ENCODE data around the gene MICAL2.

Gene MICAL2

DNA sequence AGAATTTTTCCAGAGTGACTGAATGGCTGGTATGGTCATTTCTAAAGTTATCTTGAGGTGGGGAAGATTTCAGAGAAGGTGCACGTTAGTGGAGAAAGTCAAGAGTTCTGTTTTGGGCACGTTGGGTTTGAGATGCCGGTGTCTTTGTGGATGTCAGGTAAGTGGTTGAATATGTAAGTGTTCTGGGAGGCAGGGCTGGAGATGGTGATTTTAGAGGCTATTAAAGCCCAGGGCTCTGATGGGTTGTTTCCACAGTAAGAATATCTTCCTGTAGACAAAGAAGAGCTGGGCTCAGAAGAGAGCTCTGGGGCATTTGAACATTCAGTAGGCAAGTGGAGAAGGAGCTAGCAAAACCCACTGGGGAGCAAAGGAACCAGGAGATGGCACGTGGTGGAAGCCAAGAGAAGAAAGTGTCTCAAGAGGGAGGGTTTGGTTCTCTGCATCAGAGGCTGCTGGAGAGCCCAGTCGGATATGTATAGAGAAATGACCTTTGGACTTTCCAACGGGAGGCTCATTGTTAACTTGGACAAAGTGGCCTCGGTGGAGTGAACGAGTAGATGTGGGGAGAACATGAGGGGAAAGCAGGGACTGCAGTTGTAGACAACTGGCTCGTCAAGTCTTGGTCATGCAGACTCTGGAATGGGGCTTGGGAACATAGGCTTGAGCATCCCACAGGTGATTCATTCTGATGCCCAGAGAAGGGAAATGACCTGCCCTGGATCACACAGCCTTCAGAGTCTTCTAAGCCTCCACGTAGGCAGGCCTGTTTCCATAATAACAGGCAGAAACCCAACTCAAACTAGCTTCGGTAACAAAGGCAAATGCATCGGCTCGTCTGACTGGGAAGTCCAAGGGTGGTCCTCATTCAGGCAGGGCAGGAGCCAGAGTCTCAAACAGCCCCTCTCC lies 168.6 kb downstream of the MICAL2 start:
- no peak overlapping the region for H3K4me3 ChIP-seq (ENCODE audit: low read depth, low read length)
- TF ChIP-seq, protein P1, sequence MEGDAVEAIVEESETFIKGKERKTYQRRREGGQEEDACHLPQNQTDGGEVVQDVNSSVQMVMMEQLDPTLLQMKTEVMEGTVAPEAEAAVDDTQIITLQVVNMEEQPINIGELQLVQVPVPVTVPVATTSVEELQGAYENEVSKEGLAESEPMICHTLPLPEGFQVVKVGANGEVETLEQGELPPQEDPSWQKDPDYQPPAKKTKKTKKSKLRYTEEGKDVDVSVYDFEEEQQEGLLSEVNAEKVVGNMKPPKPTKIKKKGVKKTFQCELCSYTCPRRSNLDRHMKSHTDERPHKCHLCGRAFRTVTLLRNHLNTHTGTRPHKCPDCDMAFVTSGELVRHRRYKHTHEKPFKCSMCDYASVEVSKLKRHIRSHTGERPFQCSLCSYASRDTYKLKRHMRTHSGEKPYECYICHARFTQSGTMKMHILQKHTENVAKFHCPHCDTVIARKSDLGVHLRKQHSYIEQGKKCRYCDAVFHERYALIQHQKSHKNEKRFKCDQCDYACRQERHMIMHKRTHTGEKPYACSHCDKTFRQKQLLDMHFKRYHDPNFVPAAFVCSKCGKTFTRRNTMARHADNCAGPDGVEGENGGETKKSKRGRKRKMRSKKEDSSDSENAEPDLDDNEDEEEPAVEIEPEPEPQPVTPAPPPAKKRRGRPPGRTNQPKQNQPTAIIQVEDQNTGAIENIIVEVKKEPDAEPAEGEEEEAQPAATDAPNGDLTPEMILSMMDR (IDR thresholded peaks at IDR 0.05; ENCODE audit: borderline replicate concordance, insufficient read depth, low read depth, low read length) = no peak

DNA sequence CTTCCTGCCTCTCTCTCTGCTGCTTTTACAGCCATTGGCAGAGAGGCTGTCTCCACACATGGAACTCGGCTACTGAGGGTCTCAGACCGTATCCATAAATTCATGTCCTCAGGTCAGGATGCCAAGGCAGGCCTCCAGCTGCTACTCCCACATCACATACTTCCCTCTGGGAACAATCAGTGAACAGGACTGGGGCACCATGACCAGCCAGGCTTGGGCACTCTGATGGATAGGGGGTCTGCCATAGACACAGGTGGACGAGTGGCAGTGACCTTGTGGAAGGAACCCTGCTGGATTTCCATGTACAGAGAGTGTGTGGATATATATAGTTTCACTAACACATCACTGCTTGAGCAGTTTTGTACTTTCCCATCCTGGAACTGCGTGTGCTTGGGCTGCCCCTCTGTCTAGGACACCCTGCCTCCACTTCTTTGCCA lies 169.3 kb downstream of the MICAL2 start:
- no peak overlapping the region for H3K4me3 ChIP-seq (ENCODE audit: low read depth, low read length)
- TF ChIP-seq, protein P1 (IDR thresholded peaks at IDR 0.05; ENCODE audit: borderline replicate concordance, insufficient read depth, low read depth, low read length) = no peak

DNA sequence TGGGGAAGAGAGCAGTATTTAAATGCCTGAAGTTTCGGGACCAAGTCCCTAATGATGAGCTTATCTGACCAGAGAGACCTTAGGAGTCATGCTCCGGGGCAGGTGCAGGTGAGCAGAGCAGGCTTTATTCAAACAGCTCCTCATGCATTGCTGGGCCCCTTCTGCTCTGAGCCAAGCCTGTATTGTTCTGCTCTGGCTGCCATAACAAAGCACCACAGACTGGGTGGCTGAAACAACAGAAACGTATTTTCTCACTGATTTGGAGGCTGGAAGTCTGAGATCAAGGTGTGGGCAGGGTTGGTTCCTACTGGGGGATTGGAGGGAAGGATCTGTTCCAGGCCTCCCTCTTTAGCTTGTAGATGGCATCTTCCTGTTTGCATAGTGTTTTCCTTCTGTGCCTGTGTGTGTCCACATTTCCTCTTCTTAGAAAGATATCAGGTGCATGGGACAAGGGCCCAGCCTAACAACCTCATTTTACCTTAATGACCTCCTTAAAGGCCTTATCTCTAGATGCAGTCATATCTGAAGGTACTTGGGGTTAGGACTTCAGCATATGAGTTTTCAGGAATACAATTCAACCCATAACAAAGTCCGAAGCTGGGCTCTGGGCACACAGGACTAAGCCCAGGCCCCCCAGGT lies 169.9 kb downstream of the MICAL2 start:
- TF ChIP-seq, protein P1 (IDR thresholded peaks at IDR 0.05; ENCODE audit: borderline replicate concordance, insufficient read depth, low read depth, low read length) = no peak
- H3K4me3 ChIP-seq (ENCODE audit: low read depth, low read length) = no peak overlapping the region

DNA sequence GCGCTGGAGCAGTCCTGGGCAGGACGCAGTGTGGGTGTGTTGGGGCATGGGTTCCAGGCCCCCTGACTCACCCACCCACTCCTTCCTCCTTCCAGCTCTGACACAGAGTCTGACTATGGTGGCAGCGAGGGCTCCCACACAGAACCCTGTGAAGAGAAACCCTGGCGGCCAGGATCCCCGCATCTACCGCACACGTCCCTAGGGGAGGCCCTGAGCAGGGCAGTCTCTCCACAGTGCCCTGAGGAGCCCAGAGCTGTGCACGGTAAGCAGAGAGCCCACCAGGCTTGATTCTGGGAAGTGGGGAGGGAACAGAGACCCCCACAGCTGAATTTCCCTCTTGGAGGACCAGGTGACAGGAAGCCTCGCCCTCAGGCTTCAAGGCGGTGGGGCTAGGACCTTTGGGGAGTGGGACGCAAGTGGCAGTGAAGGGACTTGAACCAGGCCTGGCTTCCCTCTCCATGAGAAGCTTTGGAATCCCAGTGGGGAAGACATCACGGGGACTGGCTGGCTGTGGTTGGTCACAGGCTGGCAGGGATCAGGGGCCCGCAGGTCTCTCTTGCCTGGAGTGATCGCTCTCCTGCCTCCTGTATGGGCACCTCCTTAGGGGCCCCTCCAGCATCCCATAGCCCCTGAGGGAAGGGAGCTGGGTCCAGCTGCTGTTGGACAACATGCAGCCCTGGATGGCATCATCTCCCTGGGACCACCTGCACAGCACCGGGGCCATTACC lies 170.6 kb downstream of the MICAL2 start:
- no peak overlapping the region for H3K4me3 ChIP-seq (ENCODE audit: low read depth, low read length)
- TF ChIP-seq, protein P1 (IDR thresholded peaks at IDR 0.05; ENCODE audit: borderline replicate concordance, insufficient read depth, low read depth, low read length) = no peak

DNA sequence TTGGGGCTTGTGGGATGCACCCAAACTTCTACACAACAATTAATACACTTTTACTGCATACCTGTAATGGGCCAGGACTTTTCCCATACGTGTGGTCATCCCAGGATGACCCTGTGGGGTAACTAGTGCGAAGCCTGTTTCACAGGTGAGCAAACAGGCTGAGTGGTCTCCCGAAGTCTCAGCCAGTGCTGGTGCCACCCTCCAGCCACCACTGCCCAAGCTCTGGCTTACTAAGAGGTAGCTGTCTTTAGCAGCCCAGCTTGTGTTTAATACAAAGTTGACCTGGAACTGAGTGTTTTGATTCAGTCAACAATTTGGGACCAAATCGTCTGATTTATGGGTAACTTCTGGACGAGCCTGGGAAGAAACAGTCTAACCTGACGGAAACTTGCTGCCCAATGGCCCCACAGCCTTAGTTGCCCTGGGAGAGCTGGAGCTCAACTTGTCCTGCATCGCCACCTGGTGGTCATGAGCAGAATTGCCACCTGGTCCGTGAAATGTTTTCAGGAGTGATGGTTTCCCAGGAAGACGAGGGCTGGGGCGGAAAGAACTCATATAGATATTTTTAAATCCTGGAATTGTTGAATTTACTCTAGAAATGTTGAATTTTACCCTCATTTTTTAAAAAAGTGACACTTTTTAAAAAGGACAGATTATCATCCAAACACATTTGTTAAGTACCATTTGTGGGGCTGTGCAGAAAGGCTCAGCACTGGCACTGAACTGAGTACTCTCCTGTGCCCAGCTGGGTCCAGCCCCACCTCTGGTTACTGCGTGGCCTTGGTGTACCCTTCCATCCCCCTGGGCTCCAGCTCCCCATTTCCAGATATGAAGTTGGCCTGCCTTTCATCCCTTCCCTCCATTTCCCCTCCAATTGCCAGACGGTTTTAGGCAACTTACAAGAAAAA lies 171.4 kb downstream of the MICAL2 start:
- TF ChIP-seq, protein P1 (IDR thresholded peaks at IDR 0.05; ENCODE audit: borderline replicate concordance, insufficient read depth, low read depth, low read length) = peak; percentile 85
- no peak overlapping the region for H3K4me3 ChIP-seq (ENCODE audit: low read depth, low read length)

DNA sequence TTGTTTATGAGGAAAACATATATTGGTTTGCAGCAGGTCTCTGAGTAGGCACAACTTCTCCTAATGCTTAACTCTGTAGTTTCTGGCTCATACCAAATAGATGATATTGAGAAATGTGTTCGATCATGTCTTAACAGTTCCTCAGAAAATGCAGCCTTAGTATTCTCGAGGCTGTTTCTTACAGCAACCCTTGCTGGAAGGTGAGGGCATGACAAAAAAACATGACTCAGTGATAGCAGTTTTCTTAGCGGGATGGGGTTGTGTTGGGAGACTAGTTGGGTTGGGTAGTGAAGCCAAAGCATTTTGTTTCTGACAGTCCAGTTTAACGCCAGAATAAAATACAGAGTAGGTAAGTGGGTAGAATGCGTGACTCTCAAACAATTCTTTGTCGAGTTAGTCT lies 172.3 kb downstream of the MICAL2 start:
- no peak overlapping the region for H3K4me3 ChIP-seq (ENCODE audit: low read depth, low read length)
- TF ChIP-seq, protein P1 (IDR thresholded peaks at IDR 0.05; ENCODE audit: borderline replicate concordance, insufficient read depth, low read depth, low read length) = no peak

All from GM12875 (cell line).